ENCODE data around the gene P2RY6. TPM values are rescaled to one million over a fixed set of nuclear protein-coding genes. Genes with fewer than 3 reads are reported as not detected.

The P2RY6 gene
- total and polyA plus RNA-seq, 2 of the 8 experiments (the other 6 are each of a cell fraction or from before 2014, with no cell fraction given), result 0.15 TPM; not detected in 1

GRCh38 chr11:73338279-73338678 lies 66.1 kb downstream of the P2RY6 start:
- ChIA-PET POLR2A (ENCODE audit: partially characterized antibody) (interaction anchor here (4.9 kb wide), 1 partner anchor 30 kb away, joined by 29 read pairs; the partner anchor contains the start of gene ARHGEF17), CTCF (ENCODE audit: partially characterized antibody) (interaction anchor here (6.6 to 35.5 kb wide), 4 partner anchors 22 to 48 kb away, joined by 113 to 1456 read pairs (median 251); partner anchors contain the start of genes ARHGEF17 and RELT)
- Histone ChIP-seq H2BK15ac (ENCODE audit: low read length) (no peak overlapping the region), H3K27me3 (replicated peaks in 1 of 4; ENCODE audit: control insufficient read depth in 3 of 4, extremely low read depth in 1 of 4, insufficient read depth in 3 of 4, low read length in 3 of 4) (peaks cover 24 to 73% (median 52%) of the 10 kb centered on the region in 4 experiments), H3K23ac (ENCODE audit: insufficient read length) (no peak overlapping the region), H2AFZ (ENCODE audit: low read length) (no peak overlapping the region), H3K4me1 (replicated peaks in 1 of 4; ENCODE audit: control insufficient read depth in 3 of 4, insufficient read depth in 4 of 4, low read length in 3 of 4) (peaks cover 0 to 13% (median 10%) of the 10 kb centered on the region in 4 experiments; a peak in 5 of 7 replicates), H3K36me3 (ENCODE audit: control insufficient read depth in 2 of 4, insufficient read depth in 4 of 4, low read length in 3 of 4) (no peaks in the 10 kb centered on the region), H4K8ac (ENCODE audit: extremely low read depth, insufficient read depth, low read length) (no peak overlapping the region), H4K91ac (replicated peaks; ENCODE audit: insufficient read length, low read length) (no peak overlapping the region), H2BK5ac (ENCODE audit: low read depth, low read length) (no peak overlapping the region), H3K79me2 (ENCODE audit: control insufficient read depth in 1 of 2, insufficient read depth in 2 of 2, low read length in 2 of 2) (no peaks in the 10 kb centered on the region), H3K14ac (ENCODE audit: insufficient read length) (no peak overlapping the region), H3K18ac (ENCODE audit: extremely low read depth, low read length) (no peak overlapping the region), H2AK5ac (ENCODE audit: low read depth, low read length) (no peak overlapping the region), H3K4me2 (ENCODE audit: insufficient read depth in 1 of 2, low read depth in 2 of 2, low read length in 2 of 2) (no peak overlapping the region), H2BK120ac (replicated peaks; ENCODE audit: low read depth, low read length) (no peak overlapping the region), H4K5ac (ENCODE audit: insufficient read length, low read depth, low read length) (no peak overlapping the region), H2BK12ac (ENCODE audit: low read depth, low read length) (no peak overlapping the region), H3K9ac (replicated peaks in 1 of 4; ENCODE audit: extremely low read depth in 1 of 4, low read depth in 3 of 4, low read length in 3 of 4) (no peak overlapping the region), H3K23me2 (ENCODE audit: low read depth, low read length) (peaks cover 3% of the 10 kb centered on the region), H2BK20ac (ENCODE audit: low read length) (no peak overlapping the region), H3K56ac (replicated peaks; ENCODE audit: insufficient read length, low read depth, low read length) (no peak overlapping the region), H4K20me1 (replicated peaks in 1 of 2; ENCODE audit: control insufficient read depth in 1 of 2, insufficient read depth in 2 of 2, low read length in 2 of 2) (peaks cover 29 to 40% of the 10 kb centered on the region in 2 experiments), H3K4ac (replicated peaks; ENCODE audit: insufficient read length, low read depth, low read length) (no peak overlapping the region), H3K9me3 (ENCODE audit: insufficient read depth in 2 of 2, low read depth in 1 of 2, low read length in 1 of 2) (no peaks in the 10 kb centered on the region), H3K4me3 (ENCODE audit: extremely low read depth in 1 of 4, insufficient read depth in 2 of 4, low read depth in 3 of 4, low read length in 4 of 4) (no peak overlapping the region), H3K27ac (ENCODE audit: low read depth, low read length) (no peak overlapping the region), H3K79me1 (ENCODE audit: low read depth, low read length) (no peaks in the 10 kb centered on the region)
- WGBS, 2 experiments (ENCODE audit: extremely low coverage in 1 of 2, insufficient coverage in 1 of 2, insufficient read length in 1 of 2, insufficient replicate concordance in 2 of 2, low coverage in 1 of 2, low lambda C conversion rate in 2 of 2, missing lambda C conversion rate in 1 of 2), result 83% methylated on average over 4 of the region's 4 CpGs; no CpG with 5 or more reads in 1 of the 2 experiments
- no peak for DNase-seq (ENCODE audit: low read depth in 1 of 2, low spot score in 2 of 2)
- no peak for FAIRE-seq
- TF ChIP-seq TCF12 (IDR thresholded peaks at IDR 0.05; ENCODE audit: low read depth, low read length), result no peak
- TF ChIP-seq GTF2F1 (IDR thresholded peaks at IDR 0.05; ENCODE audit: borderline replicate concordance, low read depth, low read length), result no peak
- no peak for TF ChIP-seq JUND (IDR thresholded peaks at IDR 0.05; ENCODE audit: low read length)
- TF ChIP-seq CHD2 (IDR thresholded peaks at IDR 0.05; ENCODE audit: low read length), result no peak
- TF ChIP-seq CTCF (IDR thresholded peaks at IDR 0.05; ENCODE audit: control extremely low read depth in 1 of 3, insufficient read depth in 1 of 3, low read depth in 1 of 3, low read length in 3 of 3), result no peak
- TF ChIP-seq POLR2A (IDR thresholded peaks at IDR 0.05; ENCODE audit: control extremely low read depth in 1 of 2, low read depth in 2 of 2, low read length in 2 of 2), result no peak
- TF ChIP-seq SP1 (IDR thresholded peaks at IDR 0.05; ENCODE audit: low read depth, low read length), result no peak
- no peak for TF ChIP-seq FOSL1 (IDR thresholded peaks at IDR 0.05; ENCODE audit: insufficient read depth, low read depth, low read length)
- TF ChIP-seq YY1 (IDR thresholded peaks at IDR 0.05; ENCODE audit: low read depth, low read length), result no peak
- no peak for TF ChIP-seq CTBP2 (IDR thresholded peaks at IDR 0.05; ENCODE audit: borderline replicate concordance, insufficient read depth, insufficient read length, low read length)
- TF ChIP-seq RFX5 (IDR thresholded peaks at IDR 0.05; ENCODE audit: borderline replicate concordance, low read depth, low read length), result no peak
- no peak for TF ChIP-seq SRF (IDR thresholded peaks at IDR 0.05; ENCODE audit: low read depth, low read length)

Data from H1 (cell line).